GM12865 (cell line): ENCODE data around the gene MYO1E.

Experiments
- DNase-seq: peaks from one replicate; pipeline ENCODE4 v3.0.0; 2010; ENCODE audit warnings: low read depth
- H3K4me3 ChIP-seq: 2 replicates; pipeline ENCODE4 v1.5.1; 2011; ENCODE audit warnings: mild to moderate bottlenecking, low read depth, low read length, control low read depth
- TF ChIP-seq, protein P1 (sequence below): IDR thresholded peaks from 2 replicates; pipeline ENCODE4 v1.5.1; 2011; ENCODE audit warnings: low read length, control low read depth, low read depth, inconsistent platforms; ENCODE audit not compliant: insufficient read depth; ENCODE audit errors: missing control alignments

MYO1E gene

DNA sequence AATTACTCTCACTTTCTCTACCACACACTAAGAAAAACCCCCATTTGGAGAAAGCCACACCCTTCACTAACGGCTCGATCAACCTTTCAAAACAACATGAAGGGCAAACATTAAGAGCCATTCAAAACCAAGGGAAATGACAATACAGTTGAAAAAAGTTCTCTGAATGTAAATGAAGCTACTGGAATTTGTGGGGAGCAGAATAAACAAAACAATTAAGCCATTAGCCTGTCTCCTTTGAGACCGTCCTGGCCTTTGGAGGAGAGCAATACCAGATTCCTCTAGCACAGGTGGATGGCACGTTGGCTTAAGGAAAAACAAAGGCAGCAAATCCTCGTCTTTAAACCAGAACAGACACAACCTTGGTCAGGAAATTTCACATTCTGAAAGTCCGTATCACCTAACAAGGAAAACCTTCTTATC is 18.7 kb downstream of the MYO1E start:
- TF ChIP-seq, protein P1, sequence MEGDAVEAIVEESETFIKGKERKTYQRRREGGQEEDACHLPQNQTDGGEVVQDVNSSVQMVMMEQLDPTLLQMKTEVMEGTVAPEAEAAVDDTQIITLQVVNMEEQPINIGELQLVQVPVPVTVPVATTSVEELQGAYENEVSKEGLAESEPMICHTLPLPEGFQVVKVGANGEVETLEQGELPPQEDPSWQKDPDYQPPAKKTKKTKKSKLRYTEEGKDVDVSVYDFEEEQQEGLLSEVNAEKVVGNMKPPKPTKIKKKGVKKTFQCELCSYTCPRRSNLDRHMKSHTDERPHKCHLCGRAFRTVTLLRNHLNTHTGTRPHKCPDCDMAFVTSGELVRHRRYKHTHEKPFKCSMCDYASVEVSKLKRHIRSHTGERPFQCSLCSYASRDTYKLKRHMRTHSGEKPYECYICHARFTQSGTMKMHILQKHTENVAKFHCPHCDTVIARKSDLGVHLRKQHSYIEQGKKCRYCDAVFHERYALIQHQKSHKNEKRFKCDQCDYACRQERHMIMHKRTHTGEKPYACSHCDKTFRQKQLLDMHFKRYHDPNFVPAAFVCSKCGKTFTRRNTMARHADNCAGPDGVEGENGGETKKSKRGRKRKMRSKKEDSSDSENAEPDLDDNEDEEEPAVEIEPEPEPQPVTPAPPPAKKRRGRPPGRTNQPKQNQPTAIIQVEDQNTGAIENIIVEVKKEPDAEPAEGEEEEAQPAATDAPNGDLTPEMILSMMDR, result no peak
- peak; percentile 53 for DNase-seq
- H3K4me3 ChIP-seq, result no peak overlapping the region

DNA sequence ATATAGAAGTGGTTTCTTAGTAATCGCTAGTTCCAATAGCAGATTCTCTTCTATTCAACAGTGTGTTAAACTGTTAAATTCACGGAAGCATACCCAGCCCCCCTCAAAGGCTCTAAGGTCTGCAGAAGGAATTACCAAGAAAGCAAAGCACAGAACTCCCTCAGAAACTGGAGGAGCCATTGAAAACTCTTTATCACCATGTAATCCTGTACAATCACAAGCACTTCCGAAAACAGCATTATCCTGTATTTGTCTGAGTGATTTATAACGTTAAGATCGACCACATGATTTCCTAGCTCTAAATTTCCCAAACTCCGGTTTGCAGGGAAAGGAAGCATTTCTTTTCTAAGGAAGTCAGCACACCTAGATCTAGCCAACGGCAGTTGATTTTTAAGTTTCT is 20.0 kb downstream of the MYO1E start:
- no peak overlapping the region for H3K4me3 ChIP-seq
- no peak for DNase-seq
- TF ChIP-seq, protein P1, result no peak

DNA sequence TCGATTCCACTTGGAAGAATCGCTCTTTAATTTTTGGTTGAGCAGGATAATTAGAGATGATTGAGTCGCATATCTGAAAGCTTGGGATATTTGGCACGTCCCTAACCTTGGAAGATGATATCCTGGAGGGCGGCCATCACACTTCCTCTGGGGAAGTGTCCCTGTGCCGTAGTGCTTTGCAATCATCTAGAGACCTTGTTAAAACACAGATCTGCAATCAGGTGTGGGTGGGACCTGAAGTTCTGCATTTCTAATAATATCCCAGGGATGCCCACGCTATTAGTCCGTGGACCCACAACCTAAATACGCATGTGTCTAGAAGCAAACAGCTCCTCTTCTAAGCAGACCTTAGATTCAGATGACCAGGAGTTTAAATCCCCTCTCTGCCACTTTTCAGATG is 20.5 kb downstream of the MYO1E start:
- DNase-seq, result no peak
- TF ChIP-seq, protein P1, result no peak
- H3K4me3 ChIP-seq, result no peak overlapping the region

DNA sequence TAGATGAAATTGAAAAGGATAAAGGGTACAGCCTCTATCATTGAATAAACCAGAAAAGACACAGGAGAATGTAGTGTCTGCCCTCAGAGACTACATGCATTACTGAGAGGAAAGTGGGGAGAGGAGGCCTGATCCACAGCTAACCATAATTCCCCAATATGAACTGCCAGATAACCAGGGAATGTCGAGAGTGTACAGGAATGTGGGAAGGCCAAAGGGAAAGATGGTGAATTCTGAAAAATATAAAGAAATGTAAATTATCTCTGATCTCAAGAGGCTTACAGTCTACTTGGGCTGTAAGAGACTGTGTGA is 22.3 kb downstream of the MYO1E start:
- no peak overlapping the region for H3K4me3 ChIP-seq
- DNase-seq, result no peak
- TF ChIP-seq, protein P1, result no peak

DNA sequence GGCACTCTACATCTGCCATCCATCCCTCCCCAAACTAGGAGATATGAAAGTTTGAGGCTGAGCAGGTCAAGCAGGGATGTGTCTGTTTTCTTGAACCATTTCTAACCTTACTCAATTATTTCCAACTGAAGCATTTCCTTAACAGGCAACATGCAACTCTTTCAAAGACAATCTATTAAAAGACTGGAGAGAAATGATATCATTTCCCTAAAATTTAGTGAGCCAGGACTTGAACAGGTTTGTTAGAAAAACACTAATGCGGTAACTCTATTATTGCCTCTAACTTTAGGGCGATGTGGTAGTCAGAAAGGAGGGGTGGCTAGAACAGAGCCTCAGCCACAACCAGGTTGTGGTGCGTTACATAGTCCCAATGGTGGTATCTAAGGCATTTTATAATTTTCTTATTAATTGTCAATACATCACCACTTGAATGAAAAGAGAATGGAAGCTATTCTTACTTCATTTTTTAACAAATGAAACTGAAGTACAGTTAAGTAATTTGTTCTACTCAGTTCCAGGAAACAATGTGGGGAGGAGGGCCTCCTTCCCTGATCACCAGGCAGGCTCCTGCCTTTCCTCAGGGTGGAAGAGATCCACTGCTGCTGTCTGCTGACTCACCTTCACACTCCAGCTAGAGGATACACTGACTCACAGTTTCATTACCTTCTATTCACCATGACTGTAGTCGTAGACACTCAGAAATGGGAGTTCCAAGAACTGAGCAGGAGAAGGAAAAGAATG is 22.8 kb downstream of the MYO1E start:
- no peak overlapping the region for H3K4me3 ChIP-seq
- TF ChIP-seq, protein P1, result no peak
- peak; percentile 38 for DNase-seq

DNA sequence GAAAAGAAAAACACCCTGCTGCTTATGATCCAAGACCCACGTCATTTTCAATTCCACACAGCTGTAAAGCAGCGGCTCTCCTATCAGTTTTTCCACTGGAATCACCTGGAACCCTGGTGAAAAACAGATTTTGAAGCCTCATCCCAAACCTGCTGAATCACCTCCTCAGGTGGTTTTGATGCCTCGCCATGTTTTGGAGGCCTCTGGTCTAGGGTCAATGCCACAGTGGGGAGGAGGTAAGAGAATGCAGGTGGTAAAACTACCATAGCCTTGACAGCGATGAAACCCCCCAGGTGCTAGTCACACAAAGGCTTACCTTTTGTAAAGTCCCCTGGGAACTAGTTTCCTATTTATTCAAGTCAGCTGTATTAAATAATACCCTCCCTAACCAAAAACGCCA is 24.8 kb downstream of the MYO1E start:
- no peak for DNase-seq
- H3K4me3 ChIP-seq, result no peak overlapping the region
- TF ChIP-seq, protein P1, result no peak

DNA sequence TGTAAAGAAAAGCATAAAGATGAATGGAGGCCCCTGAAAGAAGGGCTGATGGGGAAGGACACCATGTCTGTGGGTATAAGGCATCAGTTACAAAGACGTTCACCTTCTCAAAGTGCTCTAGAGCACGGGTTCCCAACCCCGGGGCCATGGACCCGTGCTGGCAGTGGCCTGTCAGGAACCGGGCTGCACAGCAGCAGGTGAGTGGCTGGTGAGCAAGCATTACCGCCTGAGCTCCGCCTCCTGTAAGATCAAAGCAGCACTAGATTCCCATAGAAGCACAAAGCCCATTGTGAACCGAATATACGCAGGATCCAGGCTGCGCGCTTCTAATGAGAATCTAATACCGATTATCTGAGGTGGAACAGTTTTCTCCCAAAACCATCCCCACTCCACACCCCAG is 25.7 kb downstream of the MYO1E start:
- H3K4me3 ChIP-seq, result no peak overlapping the region
- TF ChIP-seq, protein P1, result no peak
- no peak for DNase-seq
